Measurements from ENCODE around the gene CNN1. TPM values are rescaled to one million over a fixed set of nuclear protein-coding genes. Genes with fewer than 3 reads are reported as not detected.

The CNN1 gene
- total and polyA plus RNA-seq, 2 of the 13 experiments (the other 11 are each of a cell fraction or from before 2014, with no cell fraction given), result 0.70 to 1.1 TPM

GRCh38 chr19:11528551-11529341, 9.9 kb upstream of the CNN1 start, which contains the start of gene ECSIT (continued):
- TF ChIP-seq BATF2 (CRISPR knock-in tag; IDR thresholded peaks at IDR 0.05) (0 out of 2 replicates have a peak, but pooled peaks have one; percentile 39), ZNF546 (CRISPR knock-in tag; conservative IDR thresholded peaks at IDR 0.05) (0 out of 2 replicates have a peak, but pooled peaks have one; percentile 72), MLXIP (CRISPR knock-in tag; IDR thresholded peaks at IDR 0.05; ENCODE audit: borderline replicate concordance) (no peak), RFX3 (CRISPR knock-in tag; IDR thresholded peaks at IDR 0.05) (no peak), SALL1 (CRISPR knock-in tag; IDR thresholded peaks at IDR 0.05) (peak; percentile 87), ZNF761 (CRISPR knock-in tag; conservative IDR thresholded peaks at IDR 0.05) (0 out of 2 replicates have a peak, but pooled peaks have one; percentile 31), RCOR2 (CRISPR knock-in tag; IDR thresholded peaks at IDR 0.05) (no peak), CBFB (CRISPR knock-in tag; IDR thresholded peaks at IDR 0.05) (peak; percentile 44; the same call in 1 of the 2 replicates), ZBTB46 (CRISPR knock-in tag; IDR thresholded peaks at IDR 0.05; ENCODE audit: borderline replicate concordance) (no peak), SMYD3 (CRISPR knock-in tag; IDR thresholded peaks at IDR 0.05) (no peak), THRA (CRISPR knock-in tag; IDR thresholded peaks at IDR 0.05; ENCODE audit: borderline replicate concordance) (peak; percentile 68; the same call in 1 of the 2 replicates), CREB1 (IDR thresholded peaks at IDR 0.05) (no peak), CREB1 (CRISPR knock-in tag; IDR thresholded peaks at IDR 0.05) (peak; percentile 80)
- TF ChIP-seq, protein P1, sequence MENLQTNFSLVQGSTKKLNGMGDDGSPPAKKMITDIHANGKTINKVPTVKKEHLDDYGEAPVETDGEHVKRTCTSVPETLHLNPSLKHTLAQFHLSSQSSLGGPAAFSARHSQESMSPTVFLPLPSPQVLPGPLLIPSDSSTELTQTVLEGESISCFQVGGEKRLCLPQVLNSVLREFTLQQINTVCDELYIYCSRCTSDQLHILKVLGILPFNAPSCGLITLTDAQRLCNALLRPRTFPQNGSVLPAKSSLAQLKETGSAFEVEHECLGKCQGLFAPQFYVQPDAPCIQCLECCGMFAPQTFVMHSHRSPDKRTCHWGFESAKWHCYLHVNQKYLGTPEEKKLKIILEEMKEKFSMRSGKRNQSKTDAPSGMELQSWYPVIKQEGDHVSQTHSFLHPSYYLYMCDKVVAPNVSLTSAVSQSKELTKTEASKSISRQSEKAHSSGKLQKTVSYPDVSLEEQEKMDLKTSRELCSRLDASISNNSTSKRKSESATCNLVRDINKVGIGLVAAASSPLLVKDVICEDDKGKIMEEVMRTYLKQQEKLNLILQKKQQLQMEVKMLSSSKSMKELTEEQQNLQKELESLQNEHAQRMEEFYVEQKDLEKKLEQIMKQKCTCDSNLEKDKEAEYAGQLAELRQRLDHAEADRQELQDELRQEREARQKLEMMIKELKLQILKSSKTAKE (CRISPR knock-in tag; IDR thresholded peaks at IDR 0.05; ENCODE audit: borderline replicate concordance), result 0 out of 2 replicates have a peak, but pooled peaks have one; percentile 8
- TF ChIP-seq, protein P2, sequence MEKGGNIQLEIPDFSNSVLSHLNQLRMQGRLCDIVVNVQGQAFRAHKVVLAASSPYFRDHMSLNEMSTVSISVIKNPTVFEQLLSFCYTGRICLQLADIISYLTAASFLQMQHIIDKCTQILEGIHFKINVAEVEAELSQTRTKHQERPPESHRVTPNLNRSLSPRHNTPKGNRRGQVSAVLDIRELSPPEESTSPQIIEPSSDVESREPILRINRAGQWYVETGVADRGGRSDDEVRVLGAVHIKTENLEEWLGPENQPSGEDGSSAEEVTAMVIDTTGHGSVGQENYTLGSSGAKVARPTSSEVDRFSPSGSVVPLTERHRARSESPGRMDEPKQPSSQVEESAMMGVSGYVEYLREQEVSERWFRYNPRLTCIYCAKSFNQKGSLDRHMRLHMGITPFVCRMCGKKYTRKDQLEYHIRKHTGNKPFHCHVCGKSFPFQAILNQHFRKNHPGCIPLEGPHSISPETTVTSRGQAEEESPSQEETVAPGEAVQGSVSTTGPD (CRISPR knock-in tag; IDR thresholded peaks at IDR 0.05), result no peak
- TF ChIP-seq, protein P3, sequence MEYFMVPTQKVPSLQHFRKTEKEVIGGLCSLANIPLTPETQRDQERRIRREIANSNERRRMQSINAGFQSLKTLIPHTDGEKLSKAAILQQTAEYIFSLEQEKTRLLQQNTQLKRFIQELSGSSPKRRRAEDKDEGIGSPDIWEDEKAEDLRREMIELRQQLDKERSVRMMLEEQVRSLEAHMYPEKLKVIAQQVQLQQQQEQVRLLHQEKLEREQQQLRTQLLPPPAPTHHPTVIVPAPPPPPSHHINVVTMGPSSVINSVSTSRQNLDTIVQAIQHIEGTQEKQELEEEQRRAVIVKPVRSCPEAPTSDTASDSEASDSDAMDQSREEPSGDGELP (IDR thresholded peaks at IDR 0.05; ENCODE audit: borderline replicate concordance, low read depth), result peak; percentile 47; the same call in 1 of the 2 replicates

All from HepG2 (cell line).